ENCODE measurements around the gene PRODH2.
A peak's percentile ranks its signal among the peaks of the same experiment; 100 is the strongest.
"Not testable (repeated sequence)": the region's sequence is repeated elsewhere in the genome, so short reads cannot be mapped to it uniquely, and the experiment has no call there.

PRODH2 gene

GRCh38 chr19:35842666-35843272 lies 30.1 kb upstream of the PRODH2 start:
- DNase-seq (ENCODE audit: low spot score), result no peak

DNA sequence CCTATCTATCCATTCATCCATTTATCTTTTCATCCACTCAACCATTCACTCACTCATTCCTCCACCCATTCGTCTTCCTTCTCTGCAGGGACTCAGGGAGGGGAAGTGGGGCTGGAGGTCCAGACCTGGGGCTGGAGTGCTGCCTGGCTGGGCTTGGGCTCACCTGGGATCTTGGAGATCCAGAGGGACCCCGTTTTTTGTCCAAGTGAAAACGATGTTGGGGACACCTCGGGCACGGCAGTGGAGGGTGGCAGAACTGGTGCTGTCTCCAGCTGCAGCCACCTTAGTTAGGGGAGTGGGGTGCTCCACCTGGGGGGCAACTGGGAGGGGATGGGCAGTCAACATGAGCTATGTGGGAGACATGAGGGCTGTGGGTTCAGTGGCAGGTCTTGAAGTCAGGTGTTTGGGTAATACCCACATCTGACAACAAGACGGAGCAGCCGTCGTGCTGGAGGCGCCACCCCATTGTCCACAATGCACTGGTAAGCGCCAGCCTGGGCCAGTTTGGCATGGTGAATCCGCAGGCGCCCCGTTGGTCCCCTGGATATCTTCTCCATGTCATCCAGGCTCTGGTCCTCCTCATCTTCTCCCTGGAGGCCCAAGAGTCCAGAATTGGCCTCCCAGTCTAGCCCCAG lies 29.4 kb upstream of the PRODH2 start:
- DNase-seq (ENCODE audit: low spot score), result no peak

DNA sequence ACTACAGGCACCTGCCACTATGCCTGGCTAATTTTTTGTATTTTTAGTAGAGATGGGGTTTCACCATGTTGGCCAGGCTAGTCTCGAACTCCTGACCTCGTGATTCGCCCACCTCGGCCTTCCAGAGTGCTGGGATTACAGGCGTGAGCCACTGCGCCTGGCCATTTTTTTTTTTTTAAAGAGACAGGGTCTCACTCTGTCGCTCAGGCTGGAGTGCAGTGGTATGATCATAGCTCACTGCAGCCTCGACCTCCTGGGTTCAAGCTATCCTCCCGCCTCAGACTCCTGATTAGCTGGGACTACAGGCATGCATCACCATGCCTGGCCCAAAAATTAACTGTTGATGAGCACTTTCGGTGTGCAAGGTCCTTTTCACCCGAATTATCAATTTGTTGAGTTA lies 23.5 kb upstream of the PRODH2 start:
- not testable (repeated sequence) for DNase-seq (ENCODE audit: low spot score)

DNA sequence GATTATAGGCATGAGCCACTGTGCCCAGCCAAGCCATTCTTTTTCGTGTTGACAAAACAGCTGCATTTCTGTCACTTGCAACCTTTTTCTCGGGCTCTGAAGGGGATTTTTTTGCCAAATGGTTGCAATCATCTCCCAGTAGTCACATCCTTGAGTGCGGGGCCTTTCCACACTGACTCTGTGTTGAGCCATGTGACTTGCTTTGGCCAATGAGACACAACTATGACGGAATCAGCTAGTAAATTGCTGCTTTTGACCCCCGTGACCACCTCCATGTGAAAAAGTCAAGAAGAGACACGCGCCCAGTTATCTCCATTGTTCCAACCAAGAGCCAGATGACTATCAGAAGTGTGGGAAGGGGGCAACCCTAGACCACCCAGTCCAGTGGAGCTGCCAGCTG lies 21.3 kb upstream of the PRODH2 start:
- DNase-seq (ENCODE audit: low spot score), result no peak

DNA sequence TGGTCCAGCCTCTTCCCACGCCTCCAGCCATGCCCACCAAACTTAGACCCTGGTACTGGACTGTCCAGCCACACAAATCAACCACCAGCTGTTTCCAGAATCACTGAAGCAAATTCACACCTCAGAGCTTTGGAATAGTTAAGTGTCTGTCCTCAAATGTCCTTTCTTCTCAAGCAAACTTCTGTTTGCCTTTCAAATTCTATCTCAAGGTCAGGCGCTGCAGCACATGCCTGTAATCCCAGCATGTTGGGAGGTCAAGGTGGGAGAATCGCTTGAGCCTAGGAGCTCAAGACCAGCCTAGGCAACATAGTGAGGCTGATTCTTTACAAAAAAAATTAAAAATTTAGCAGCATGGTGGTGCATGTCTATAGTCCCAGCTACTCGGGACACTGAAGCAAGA lies 19.4 kb upstream of the PRODH2 start:
- no peak for DNase-seq (ENCODE audit: low spot score)

DNA sequence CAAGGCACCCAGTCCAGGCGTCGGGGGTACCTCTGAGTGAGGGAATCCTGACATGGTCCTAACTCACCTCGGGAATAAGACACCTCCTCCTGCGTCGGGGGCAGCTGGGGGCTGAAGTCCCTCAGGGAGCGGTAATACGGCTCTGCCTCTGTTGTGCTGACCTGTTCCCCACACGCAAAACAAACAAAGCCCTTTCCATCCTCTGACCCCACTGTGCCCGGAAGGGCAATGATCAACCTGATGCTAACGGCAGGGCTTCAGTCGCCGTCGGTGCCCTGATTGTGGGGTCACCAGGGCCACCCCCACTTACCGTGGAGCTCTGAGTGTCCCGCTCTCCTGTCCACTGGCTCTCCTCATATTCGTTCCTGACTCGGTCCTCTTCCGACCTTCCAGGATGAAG lies 18.3 kb upstream of the PRODH2 start:
- no peak for DNase-seq (ENCODE audit: low spot score)

GRCh38 chr19:35828692-35829301 lies 16.2 kb upstream of the PRODH2 start:
- peak; percentile 79 for DNase-seq (ENCODE audit: low spot score)

DNA sequence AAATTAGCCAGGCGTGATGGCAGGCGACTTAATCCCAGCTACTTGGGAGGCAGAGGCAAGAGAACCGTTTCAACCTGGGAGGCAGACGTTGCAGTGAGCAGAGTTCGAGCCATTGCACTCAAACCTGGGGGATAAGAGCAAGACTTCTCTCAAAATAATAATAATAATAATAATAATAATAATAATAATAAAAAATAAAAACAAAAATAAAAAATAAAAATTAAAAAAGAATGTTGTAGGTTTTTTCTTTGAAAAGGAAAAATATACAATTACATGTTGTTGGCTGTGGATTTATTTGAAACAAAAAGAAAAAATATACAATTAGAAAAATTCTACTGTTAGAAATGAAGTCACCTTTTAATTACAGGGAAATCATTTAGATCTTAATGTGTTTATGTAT lies 11.5 kb upstream of the PRODH2 start:
- DNase-seq (ENCODE audit: low spot score), result no peak

DNA sequence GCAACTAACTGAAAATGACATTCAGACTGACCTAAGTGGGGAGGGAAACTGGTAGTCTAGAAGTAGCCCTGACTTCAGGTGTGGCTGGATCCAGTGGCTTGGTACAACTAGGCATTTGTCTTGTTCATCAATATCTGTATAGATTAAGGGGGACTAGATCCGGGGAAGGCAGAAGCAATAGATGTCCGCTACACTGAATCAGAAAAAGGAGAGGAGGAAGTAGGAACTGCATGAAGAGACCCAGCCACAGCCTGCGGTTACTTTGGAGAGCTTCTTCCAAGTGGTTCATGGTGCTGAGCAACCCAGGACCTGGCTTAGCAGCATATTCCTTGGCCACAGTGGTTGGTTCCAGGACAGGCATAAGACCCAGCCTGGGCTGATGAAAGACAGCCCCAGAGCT lies 9.9 kb upstream of the PRODH2 start:
- no peak for DNase-seq (ENCODE audit: low spot score)

DNA sequence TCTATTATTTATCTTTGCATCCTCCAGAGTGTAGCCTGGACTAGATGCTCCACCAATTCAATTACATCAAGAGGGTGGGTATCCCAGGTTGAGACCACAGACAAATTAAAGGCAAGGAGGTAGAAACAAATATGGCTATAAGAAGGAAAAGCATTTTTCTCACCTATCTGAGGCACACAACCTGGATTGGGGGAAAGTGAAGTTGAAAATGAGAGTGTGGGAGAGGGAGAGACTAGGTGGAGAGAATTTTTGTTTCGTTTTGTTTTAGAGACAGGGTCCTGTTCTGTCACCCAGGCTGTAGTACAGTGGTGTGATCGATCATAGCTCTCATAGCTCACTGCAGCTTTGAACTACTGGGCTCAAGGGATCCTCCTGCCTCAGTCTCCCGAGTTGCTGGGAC lies 5.8 kb upstream of the PRODH2 start:
- no peak for DNase-seq (ENCODE audit: low spot score)

GRCh38 chr19:35816846-35817245 lies 4.2 kb upstream of the PRODH2 start:
- no peak for DNase-seq (ENCODE audit: low spot score)

- DNase-seq (ENCODE audit: low spot score), result no peak
These were observed 3.6 kb upstream of the PRODH2 start for GRCh38 chr19:35816262-35816661.

DNA sequence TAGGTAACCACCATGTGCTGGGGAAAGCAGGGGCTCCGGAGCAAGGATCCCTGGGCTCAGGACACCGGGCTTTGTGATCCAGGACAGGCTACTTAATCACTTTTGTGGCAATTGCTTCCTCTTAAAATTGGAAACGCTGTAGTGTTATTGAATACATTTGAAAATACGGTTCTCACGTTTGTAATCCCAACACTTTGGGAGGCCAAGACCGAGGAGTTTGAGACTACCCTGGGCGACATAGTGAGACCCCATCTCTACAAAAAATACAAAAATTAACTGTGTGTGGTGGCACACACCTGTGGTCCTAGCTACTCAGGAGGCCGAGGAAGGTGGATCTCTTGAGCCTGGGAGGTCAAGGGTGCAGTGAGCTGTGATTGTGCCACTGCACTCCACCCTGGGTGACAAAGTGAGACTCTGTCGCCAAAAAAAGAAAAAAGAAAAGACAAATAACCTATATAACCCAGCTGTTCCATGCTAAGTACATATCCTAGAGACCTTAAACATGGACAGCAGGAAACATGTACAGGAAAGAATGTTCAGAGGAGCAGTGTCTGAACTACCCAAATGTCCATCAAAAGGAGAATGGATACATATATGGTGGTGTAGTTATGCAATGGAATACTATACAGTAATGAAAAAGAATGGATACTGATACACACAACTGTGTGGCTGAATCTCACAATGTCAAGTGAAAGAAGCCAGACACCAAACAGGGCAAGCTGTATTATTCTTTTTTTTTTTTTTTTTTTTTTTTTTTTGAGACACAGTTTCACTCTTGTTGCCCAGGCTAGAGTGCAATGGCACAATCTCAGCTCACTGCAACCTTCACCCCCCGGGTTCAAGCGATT lies 622 bp upstream of the PRODH2 start:
- no peak for DNase-seq (ENCODE audit: low spot score)

GRCh38 chr19:35811317-35812219 lies 1.1 kb downstream of the PRODH2 start:
- DNase-seq (ENCODE audit: low spot score), result no peak

- DNase-seq (ENCODE audit: low spot score), result no peak
These were observed 5.0 kb downstream of the PRODH2 start for GRCh38 chr19:35807633-35808032.

- DNase-seq (ENCODE audit: low spot score), result no peak
These were observed 6.0 kb downstream of the PRODH2 start for GRCh38 chr19:35806597-35806996.

GRCh38 chr19:35805526-35806102 lies 7.0 kb downstream of the PRODH2 start:
- no peak for DNase-seq (ENCODE audit: low spot score)

- DNase-seq (ENCODE audit: low spot score), result no peak
These were observed 10.8 kb downstream of the PRODH2 start for GRCh38 chr19:35801828-35802227.

DNA sequence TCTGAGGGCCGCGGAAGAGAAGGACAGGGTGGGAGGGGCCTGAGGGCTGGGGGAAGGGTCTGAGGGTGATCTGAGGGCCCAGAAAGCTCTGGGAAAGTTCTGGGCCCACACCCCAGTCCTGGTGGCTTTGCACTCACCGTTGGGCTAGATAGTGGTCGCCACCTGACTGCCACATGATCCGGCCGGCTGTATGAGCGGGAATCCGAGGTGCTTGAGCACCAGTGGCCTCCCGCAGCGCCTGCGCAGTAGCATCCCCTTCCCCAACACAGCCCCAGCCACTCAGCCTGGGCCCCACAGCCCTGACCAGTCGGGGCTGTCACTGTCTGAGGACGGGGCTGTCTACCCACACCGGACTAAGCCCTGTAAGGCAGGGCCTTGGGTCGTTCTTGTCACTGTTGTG lies 15.0 kb downstream of the PRODH2 start:
- DNase-seq (ENCODE audit: low spot score), result no peak

DNA sequence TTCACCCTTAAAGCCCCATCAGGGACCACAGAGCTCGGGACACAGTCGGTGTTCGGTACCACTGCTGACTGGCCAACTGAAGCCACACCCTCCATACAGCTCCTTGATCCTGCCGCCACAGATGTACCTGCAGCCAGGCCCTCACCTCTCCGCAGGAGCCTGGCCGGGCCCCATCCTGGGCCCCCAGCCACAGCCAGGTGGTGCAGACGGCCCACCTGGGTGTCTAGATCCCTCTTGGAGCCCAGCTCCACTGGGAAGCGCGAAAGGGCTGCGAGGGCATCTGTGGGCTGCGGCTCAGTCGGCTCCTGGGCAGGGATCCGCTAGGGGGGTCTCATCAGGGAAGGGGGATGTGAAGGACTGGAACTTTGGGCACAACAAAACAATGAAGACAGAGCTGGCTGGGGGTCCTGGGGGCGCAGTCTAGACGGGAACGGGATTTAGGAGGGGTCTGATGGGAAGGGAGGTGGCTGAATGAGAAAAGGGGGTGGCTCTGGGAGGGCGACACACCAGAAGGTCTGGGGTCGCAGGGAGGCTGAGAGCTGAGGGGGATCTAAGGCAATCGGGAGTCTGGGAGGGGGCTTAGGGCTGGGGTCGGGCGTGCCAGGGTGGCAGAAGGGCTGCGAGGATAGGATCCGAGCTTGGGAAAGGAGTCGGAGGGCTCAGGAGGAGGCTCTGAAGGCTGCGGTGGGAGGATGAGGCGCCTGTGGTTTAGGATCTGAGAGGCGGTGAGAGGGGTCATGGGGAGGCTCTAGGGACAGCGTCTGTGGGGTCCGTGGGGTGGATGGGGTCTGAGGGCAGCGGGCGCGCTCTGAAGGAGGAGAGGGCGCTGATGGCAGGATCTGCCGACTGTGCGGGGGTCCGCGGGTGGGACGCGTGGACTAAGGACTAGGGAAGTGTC lies 15.8 kb downstream of the PRODH2 start:
- DNase-seq (ENCODE audit: low spot score), result no peak
